SU-DHL-6 (cell line): Measurements from ENCODE around the gene HERC3.

ENCODE experiments used
- CTCF ChIP-seq: fragments of 200-600 bp; sonication (generic); IDR thresholded peaks from one replicate; pipeline ENCODE4 v1.5.1; 2017; ENCODE audit warnings: antibody characterized with exemption, mild to moderate bottlenecking, low read length, moderate library complexity; ENCODE audit not compliant: insufficient read depth, poor library complexity, severe bottlenecking
- EZH2phosphoT487 ChIP-seq: fragments of 200-600 bp; sonication (generic), shearing (Covaris generic); conservative IDR thresholded peaks from 2 replicates; pipeline ENCODE4 v1.6.1; 2018; ENCODE audit warnings: mild to moderate bottlenecking, antibody characterized with exemption, low read length, moderate library complexity, mixed read lengths

GRCh38 chr4:88606832-88607231 lies 14.6 kb downstream of the HERC3 start:
- TF ChIP-seq CTCF: no peak
- no peak for TF ChIP-seq EZH2phosphoT487
